GM18508 (cell line): Measurements from ENCODE around the gene ZFP57.

ENCODE experiments used
- ATAC-seq: cut with Tn5 transposase; IDR thresholded peaks from one replicate; pipeline ENCODE4 v1.9.1; 2021; ENCODE audit warnings: moderate number of reproducible peaks; ENCODE audit not compliant: insufficient read depth, unreplicated experiment

ZFP57 gene

GRCh38 chr6:29680904-29681303 is at the start of gene ZFP57:
Gene ZFP57, minus strand, starts transcription at chr6:29681152. Its CDS starts 4,149 bp downstream, at chr6:29677003.
- no peak for ATAC-seq

GRCh38 chr6:29730575-29731126 is 49.7 kb upstream of the ZFP57 start:
- ATAC-seq, result no peak

DNA sequence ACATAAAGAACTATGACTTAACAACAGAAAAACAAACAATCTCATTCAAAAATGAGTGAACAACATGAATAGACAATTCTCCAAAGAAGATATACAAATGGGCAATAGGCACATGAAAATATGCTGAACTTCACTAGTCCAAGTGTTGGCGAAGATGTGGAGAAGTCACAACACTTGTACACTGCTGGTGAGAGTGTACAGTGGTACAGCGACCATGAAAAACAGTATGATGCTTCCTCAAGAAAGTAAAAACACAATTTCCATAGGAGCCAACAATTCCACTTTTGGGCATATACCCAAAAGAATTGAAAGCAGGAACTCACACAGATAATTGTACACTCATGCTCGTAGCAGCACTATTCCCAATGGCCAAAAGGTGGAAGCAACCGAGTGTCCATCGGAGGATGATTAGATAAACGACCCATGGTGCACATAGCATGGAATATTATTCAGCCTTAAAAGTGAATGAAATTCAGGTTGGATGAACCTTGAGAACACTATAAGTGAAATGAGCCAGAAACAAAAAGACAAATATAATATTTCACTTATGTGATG is 48.9 kb upstream of the ZFP57 start:
- no peak for ATAC-seq

GRCh38 chr6:29728875-29729270 is 47.9 kb upstream of the ZFP57 start:
- ATAC-seq, result no peak

DNA sequence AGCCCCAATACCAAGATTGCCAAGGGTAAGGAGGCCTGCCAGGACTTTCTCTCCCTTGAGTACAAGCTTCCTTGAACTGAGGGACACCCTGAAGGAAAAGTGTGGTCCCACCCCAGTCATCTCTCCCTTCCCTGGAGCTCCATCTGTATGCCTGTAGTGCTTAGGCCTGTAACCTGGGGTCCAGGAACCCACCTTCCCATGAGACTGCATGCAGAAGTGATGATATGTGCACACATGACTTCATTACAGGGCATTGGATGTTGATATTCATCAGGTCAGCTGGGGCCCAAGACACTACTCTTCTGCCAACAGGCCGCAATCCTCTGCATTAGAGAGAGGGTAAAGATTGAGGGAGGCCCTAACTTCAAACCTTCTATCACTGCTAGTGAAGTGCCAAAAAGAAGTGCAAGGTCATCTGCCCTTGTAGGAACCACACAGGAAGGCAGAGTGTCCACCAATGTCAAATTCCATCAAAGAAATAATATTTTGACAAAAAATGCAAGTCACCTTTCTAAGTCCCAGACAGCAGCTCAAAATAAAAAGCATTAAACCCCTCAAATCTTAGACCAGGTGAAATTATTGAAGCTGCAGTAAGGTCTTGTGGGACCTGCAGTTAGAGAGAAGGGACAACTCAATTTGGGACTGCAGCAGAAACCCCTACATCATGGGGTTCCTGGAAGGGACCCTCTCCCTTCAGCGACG is 47.4 kb upstream of the ZFP57 start:
- ATAC-seq, result no peak

- ATAC-seq, result no peak
Observed at GRCh38 chr6:29727637-29728036, 46.7 kb upstream of the ZFP57 start.

GRCh38 chr6:29726571-29727194 is 45.7 kb upstream of the ZFP57 start:
- no peak for ATAC-seq

GRCh38 chr6:29726001-29726400 is 45.0 kb upstream of the ZFP57 start:
- ATAC-seq, result no peak

- ATAC-seq, result no peak
Observed at GRCh38 chr6:29724937-29725869, 44.3 kb upstream of the ZFP57 start.

GRCh38 chr6:29723666-29724588 is 43.0 kb upstream of the ZFP57 start:
- ATAC-seq, result no peak

DNA sequence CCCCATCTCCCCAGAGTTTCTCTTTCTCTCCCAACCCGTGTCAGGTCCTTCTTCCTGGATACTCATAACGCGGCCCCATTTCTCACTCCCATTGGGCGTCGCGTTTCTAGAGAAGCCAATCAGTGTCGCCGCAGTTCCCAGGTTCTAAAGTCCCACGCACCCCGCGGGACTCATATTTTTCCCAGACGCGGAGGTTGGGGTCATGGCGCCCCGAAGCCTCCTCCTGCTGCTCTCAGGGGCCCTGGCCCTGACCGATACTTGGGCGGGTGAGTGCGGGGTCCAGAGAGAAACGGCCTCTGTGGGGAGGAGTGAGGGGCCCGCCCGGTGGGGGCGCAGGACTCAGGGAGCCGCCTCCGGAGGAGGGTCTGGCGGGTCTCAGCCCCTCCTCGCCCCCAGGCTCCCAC is 42.3 kb upstream of the ZFP57 start, which contains the start of gene HLA-F:
TSS of gene HLA-F (plus strand) at position 173 of the 404 bp plus-strand sequence. CDS start at position 203, 30 bp downstream.
- no peak for ATAC-seq

DNA sequence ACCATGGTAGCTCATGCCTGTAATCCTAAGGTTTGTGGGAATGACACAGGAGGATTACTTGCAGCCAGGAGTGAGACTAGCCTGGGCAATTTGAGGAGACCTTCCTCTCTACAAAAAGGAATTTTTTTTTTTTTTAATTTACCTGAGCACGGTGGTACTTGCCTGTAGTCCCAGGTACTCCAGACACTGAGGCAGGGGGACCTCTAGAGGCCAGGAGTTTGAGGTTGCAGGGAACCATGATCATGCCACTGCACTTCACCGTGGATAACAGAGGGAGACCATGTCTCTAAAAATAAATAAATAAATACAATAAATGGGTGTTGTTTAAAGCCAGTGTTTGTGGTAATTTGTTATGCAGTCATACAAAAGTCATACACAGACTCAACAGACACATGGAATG is 39.9 kb upstream of the ZFP57 start:
- ATAC-seq, result no peak

DNA sequence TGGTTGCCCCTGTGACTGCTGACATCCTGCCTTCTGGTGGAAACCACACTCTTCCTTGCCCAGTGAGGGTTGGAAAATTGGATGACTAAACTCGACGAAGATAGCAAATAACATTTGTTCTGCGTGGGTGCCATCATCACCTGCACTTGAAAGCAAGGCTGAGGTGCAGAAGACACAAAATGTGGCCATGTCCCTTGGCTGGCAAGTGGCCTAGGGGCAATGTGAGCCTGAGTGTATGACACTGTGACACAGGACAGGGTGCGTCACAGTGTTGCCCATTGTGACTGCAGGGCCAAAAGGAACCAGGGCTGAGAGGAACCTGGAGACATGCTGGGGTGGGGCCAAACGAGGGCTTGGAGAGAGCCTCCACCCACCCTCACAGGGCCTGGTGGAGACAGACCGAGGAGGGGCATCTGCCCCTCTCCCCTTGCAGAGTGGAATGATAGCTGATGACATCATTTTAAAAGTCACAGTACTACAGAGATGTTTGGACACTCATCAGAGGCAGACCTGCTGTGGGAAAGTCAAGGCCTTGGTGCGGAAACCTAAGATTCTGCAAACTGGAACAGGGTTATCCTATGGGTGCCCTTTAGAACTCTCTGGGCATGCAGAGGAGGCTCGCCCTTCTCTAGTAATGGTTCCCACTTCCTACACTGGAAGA is 29.5 kb upstream of the ZFP57 start:
- no peak for ATAC-seq

GRCh38 chr6:29709188-29709587 is 28.2 kb upstream of the ZFP57 start:
- no peak for ATAC-seq

GRCh38 chr6:29708432-29709179 is 27.7 kb upstream of the ZFP57 start:
- ATAC-seq, result no peak

GRCh38 chr6:29705389-29706231 is 24.7 kb upstream of the ZFP57 start:
- no peak for ATAC-seq

GRCh38 chr6:29702519-29703103 is 21.7 kb upstream of the ZFP57 start:
- no peak for ATAC-seq
